Spinal cord (tissue), 10 donors: ENCODE measurements around the gene PIP4K2C. TPM values are rescaled to one million over a fixed set of nuclear protein-coding genes. Genes with fewer than 3 reads are reported as not detected.

Source experiments
- DNase-seq, 6 donors: peaks; one replicate each; pipeline versions ENCODE4 v3.0.0 to v3.0.0-alpha.2; 2013 to 2015; ENCODE audit warnings: low spot score in 6 of 6, low read depth in 4 of 6
- H3K27ac ChIP-seq: one replicate; pipeline ENCODE4 v1.5.1; 2013; ENCODE audit warnings: low read depth, low read length, control low read depth
- H3K27me3 ChIP-seq: one replicate; pipeline ENCODE4 v1.6.1; 2013; ENCODE audit warnings: low read length; ENCODE audit not compliant: control insufficient read depth, insufficient read depth
- H3K36me3 ChIP-seq: one replicate; pipeline ENCODE4 v1.6.1; 2013; ENCODE audit warnings: low read length; ENCODE audit not compliant: control insufficient read depth, insufficient read depth
- H3K4me1 ChIP-seq: one replicate; pipeline ENCODE4 v1.6.1; 2013; ENCODE audit warnings: low read length; ENCODE audit not compliant: control insufficient read depth, insufficient read depth
- H3K4me3 ChIP-seq: one replicate; pipeline ENCODE4 v1.5.1; 2013; ENCODE audit warnings: low read depth, low read length, control low read depth
- H3K9me3 ChIP-seq: one replicate; pipeline ENCODE4 v1.6.1; 2013; ENCODE audit warnings: low read length; ENCODE audit not compliant: control insufficient read depth, insufficient read depth
- WGBS: methylation state at CpG from one replicate; pipeline ENCODE4 v1.1.5; 2013; ENCODE audit warnings: missing lambda C conversion rate; ENCODE audit not compliant: insufficient coverage; 5-methylcytosine and 5-hydroxymethylcytosine counted together
- polyA plus RNA-seq, 2 donors: library from polyadenylated mRNA; unstranded; fragments of 120-200 nt; gene quantifications; one replicate each; pipeline ENCODE4 v1.2.1, GENCODE V29; 2013; ENCODE audit not compliant: insufficient read length in 2 of 2
- total RNA-seq, 2 donors: library from RNA; depleted of rRNA in 1 of 2; stranded (reverse); fragments of 120-200 nt in 1 of 2; fragments of >200 nt in 1 of 2; gene quantifications; one replicate each; pipeline versions ENCODE4 v1.2.3 to v1.2.4, GENCODE V29; 2013 to 2014
- donor health status: healthy.

Gene PIP4K2C
- total and polyA plus RNA-seq, 4 donors = 12.5 to 20.7 (median 19.4) TPM

DNA sequence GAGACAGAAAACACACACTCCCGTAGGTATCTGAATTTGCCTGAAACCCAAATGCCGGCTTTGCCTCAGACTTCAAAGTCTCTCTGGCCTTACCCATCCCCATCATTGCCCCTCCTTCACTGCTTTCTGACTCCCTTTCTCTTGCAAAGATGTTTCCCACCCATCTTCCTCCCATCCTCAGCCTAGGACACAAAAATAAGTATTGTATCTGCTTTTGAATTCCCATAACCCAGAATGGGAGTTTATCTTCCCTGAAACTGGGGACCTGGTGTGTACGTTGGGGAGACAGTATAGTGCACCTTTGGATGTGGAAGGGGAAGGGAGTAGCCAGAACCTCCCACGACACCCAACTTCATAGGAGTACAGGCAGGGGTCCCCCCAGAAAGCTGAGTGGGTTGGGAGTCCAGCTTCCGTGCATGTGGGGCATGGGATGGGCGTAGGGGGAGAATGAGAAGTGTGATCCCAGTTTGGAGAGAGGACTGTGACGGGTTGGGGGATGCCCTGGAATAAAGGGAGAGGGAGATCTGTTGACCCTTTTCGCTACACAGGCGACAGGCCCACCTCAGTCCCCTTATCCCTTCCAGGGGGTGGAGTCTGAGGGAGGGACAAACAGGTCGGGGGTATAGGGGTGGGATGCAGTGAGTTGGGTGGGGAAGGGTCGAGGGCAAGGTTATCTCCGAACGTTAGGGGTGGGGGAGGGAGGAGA, 41.6 kb upstream of the PIP4K2C start:
- no peaks in the 10 kb centered on the region for H3K9me3 ChIP-seq
- peak overlapping the region; percentile 28 for H3K4me3 ChIP-seq
- peaks cover 45% of the 10 kb centered on the region for H3K4me1 ChIP-seq
- no peak for DNase-seq
- H3K27ac ChIP-seq = no peak overlapping the region
- no peaks in the 10 kb centered on the region for H3K36me3 ChIP-seq
- 19% methylated on average over 8 of the region's 13 CpGs for WGBS
- peaks cover 9% of the 10 kb centered on the region for H3K27me3 ChIP-seq

DNA sequence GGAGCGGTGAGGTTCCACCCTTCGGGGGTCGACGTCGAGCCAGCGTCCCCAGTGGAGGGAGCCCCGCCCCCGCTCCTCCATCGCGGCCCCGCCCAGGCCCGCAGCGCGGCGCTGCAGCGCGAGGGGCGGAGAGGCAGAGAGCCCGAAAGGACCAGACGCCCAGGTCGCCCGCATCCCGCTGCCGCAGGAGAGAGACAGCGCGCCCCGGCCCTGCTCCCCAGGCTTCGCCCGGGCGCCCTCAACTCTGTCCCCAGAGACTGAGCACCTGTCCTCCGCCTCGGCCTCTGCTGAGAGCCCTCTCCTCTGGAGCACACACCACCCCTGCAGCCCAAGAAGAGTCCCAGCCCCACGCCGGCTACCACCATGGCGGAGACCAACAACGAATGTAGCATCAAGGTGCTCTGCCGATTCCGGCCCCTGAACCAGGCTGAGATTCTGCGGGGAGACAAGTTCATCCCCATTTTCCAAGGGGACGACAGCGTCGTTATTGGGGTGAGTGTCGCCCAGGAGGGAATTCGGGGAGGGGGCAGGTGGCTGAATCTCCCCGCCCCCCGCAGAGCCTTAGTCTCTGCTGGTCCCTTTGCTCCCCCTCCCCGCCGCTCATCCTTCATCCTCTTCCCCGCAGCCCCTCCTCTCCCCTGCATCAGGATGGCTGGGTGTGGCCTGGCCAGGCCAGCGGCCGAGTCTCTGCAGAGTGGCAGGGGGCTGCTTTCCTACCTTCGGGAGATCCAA, 40.9 kb upstream of the PIP4K2C start, which contains the start of gene KIF5A:
Gene KIF5A, plus strand, starts transcription at position 136 of the 732 bp plus-strand sequence. Its CDS starts 228 bp downstream, at position 364.
- H3K27ac ChIP-seq = peak within 1 kb of the TSS; percentile 44
- under 1% methylated on average over 49 of the region's 52 CpGs for WGBS
- H3K4me1 ChIP-seq = peaks cover 45% of the 10 kb centered on the region
- H3K27me3 ChIP-seq = peaks cover 9% of the 10 kb centered on the region
- DNase-seq = peak in 2 of 6 donors; percentile 87 to 91
- peak within 1 kb of the TSS; percentile 68 for H3K4me3 ChIP-seq
- H3K36me3 ChIP-seq = no peaks in the 10 kb centered on the region
- no peaks in the 10 kb centered on the region for H3K9me3 ChIP-seq

DNA sequence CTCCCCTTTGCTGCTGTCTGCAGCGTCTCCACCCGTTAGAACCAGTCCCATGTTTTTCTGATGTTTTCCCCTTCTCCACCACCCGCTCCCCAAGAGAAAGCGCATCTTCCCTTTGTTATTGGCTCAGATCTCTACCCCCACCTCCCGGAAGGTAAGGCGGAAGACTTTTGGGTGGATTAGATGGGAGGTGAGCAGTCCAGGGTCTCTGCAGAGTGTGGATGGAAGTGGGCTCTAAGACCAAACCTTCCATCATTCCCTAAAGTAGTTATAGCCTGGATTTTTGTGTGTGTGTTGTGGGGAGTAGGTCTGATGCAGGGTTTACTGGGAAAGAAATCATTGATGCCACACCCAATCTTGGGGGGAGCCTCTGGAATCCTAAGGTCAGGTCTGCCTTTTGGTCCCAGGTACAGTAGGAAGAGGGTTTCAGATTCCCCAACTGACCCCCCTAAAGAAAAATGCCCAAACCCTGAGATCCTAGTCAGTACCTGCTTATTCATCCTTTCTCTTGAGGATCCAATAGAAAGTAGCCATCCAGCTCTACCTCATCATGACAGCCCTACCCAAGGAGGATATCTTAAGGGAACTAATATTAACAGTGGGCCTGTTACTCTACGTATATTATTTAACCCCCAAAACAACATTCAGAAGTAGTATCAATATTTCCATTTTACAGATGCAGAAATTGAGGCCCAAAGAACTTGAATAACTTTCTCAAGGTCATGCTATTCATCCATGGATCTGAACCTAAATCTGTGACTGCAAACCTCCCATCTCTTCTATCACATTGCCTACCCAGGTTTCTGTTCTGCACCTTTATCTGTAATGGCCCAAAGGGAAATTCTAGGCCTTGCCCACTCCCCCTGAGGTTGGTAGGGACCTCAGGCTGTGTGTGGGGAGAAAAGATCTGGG, 40.1 kb upstream of the PIP4K2C start:
- no peak for DNase-seq
- no peaks in the 10 kb centered on the region for H3K9me3 ChIP-seq
- peaks cover 41% of the 10 kb centered on the region for H3K4me1 ChIP-seq
- H3K27ac ChIP-seq = no peak overlapping the region
- H3K4me3 ChIP-seq = peak overlapping the region; percentile 68
- peaks cover 9% of the 10 kb centered on the region for H3K27me3 ChIP-seq
- no CpG with 5 or more reads among the region's 7 CpGs for WGBS
- no peaks in the 10 kb centered on the region for H3K36me3 ChIP-seq

DNA sequence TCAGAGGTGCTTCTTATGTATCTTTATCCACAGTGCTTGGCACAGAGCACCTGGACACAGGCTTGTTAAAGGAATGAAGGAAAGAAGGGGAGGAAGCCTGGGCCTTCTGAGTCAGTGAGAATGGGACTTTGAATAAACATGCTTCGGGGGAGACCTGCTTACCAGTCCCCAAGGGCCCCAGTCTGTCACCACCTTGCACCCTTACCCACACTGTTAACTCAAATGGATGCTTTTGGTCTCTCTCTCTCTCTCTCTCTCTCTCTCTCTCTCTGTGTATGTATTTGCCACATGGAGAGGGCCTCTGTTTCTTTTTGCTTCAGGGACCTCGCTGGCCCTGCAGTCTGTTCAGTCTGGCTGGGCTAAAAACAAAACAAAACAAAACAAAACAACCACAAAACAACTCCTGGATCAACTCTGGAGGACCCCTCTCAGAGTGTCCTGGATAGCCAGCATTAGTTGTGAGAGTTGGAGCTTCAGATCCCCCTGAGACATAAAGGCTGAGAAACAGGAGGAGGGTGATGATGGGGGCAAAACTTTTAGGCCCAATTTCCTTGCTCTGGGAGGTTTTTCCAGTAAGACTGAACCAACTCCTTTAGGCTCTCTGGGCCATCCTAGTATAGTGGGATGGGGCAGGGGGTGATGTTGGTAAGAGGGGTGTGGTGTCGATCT, 39.2 kb upstream of the PIP4K2C start:
- Histone ChIP-seq H3K4me1 (peaks cover 34% of the 10 kb centered on the region), H3K4me3 (peak overlapping the region; percentile 68)
- WGBS = 50% methylated on average over 1 of the region's 3 CpGs

DNA sequence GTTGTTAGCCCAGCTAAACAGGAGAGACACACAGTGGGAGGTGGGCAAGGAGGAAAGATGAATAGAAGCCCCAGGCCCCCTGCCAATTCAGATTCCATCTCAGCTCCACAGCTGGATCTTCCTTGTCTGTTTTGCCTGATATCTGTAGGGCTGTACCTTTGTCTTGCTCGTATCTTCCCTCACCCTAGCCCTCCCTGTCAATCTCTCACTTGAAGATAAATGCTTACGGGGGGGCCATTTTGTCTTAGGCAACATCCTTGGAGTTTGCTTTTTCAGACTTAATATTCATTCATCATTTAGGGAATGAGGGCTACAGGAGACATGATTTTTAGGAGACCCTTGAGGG, 38.7 kb upstream of the PIP4K2C start:
- H3K4me3 ChIP-seq = peak overlapping the region; percentile 2
- peaks cover 34% of the 10 kb centered on the region for H3K4me1 ChIP-seq
- peak in 1 of 6 donors; percentile 20 for DNase-seq
- no peaks in the 10 kb centered on the region for H3K9me3 ChIP-seq
- H3K36me3 ChIP-seq = peaks cover 5% of the 10 kb centered on the region
- H3K27ac ChIP-seq = no peak overlapping the region
- no CpG with 5 or more reads among the region's 2 CpGs for WGBS
- H3K27me3 ChIP-seq = peaks cover 9% of the 10 kb centered on the region

More for the DNA sequence above, 39.2 kb upstream of the PIP4K2C start:
- peak in 1 of 6 donors; percentile 10 for DNase-seq
- peaks cover 9% of the 10 kb centered on the region for H3K27me3 ChIP-seq
- no peaks in the 10 kb centered on the region for H3K9me3 ChIP-seq
- H3K27ac ChIP-seq = no peak overlapping the region
- peaks cover 5% of the 10 kb centered on the region for H3K36me3 ChIP-seq

GRCh38 chr12:57552835-57553313, 38.1 kb upstream of the PIP4K2C start:
- WGBS = 0% methylated on average over 1 of the region's 6 CpGs
- Histone ChIP-seq H3K9me3 (no peaks in the 10 kb centered on the region), H3K4me3 (peak overlapping the region; percentile 9), H3K36me3 (peaks cover 5% of the 10 kb centered on the region), H3K4me1 (peaks cover 34% of the 10 kb centered on the region), H3K27ac (peak overlapping the region; percentile 29), H3K27me3 (peaks cover 9% of the 10 kb centered on the region)
- DNase-seq = peak in 2 of 6 donors; percentile 40 to 54

GRCh38 chr12:57553343-57554202, 37.4 kb upstream of the PIP4K2C start:
- 11% methylated on average over 2 of the region's 7 CpGs for whole genome bisulfite sequencing
- Histone ChIP-seq H3K27ac (peak overlapping the region; percentile 29), H3K9me3 (no peaks in the 10 kb centered on the region), H3K27me3 (peaks cover 8% of the 10 kb centered on the region), H3K4me1 (peaks cover 35% of the 10 kb centered on the region), H3K4me3 (no peak overlapping the region), H3K36me3 (peaks cover 6% of the 10 kb centered on the region)
- DNase-seq = peak in 2 of 6 donors; percentile 68 to 91

DNA sequence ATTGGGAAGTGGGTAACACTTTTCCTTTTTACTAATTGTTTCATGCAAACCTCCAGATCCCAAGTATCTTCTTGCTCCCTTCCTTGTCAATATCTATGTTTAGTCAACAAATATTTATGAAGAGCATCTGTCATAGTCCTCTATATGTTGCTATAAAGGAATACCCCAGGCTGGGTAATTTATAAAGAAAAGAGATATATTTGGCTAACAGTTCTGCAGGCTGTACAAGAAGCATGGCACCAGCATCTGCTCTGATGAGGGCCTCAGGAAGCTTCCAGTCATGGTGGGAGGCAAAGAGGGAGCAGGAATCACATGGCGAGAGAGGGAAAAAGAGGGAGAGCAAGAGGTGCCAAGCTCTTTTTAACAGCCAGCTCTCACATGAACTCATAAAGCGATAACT, 36.5 kb upstream of the PIP4K2C start:
- 100% methylated on average over 1 of the region's 2 CpGs for WGBS
- Histone ChIP-seq H3K27ac (no peak overlapping the region), H3K4me3 (no peak overlapping the region), H3K27me3 (peaks cover 3% of the 10 kb centered on the region), H3K36me3 (peaks cover 9% of the 10 kb centered on the region), H3K9me3 (no peaks in the 10 kb centered on the region), H3K4me1 (peaks cover 35% of the 10 kb centered on the region)
- no peak for DNase-seq
